GM23338 (cell line): ENCODE measurements around the gene A3GALT2. TPM values are rescaled to one million over a fixed set of nuclear protein-coding genes. Genes with fewer than 3 reads are reported as not detected.

Experiments used
- ATAC-seq: fragments of 200-7000 bp; cut with Tn5 transposase; 3 replicates; pipeline ENCODE4 v1.9.1; 2020
- DNase-seq: peaks from one replicate; pipeline ENCODE4 v3.0.0-alpha.2; 2015; ENCODE audit warnings: low spot score
- H2AFZ ChIP-seq: fragments of 200-600 bp; sonication (generic); 2 replicates; pipeline ENCODE4 v1.8.0; 2016; ENCODE audit warnings: antibody characterized with exemption, mild to moderate bottlenecking, moderate library complexity
- H3F3A ChIP-seq: fragments of 200-600 bp; sonication (generic); replicated peaks from 2 replicates; pipeline ENCODE4 v1.8.0; 2017; ENCODE audit warnings: antibody characterized with exemption, mixed run types, low read depth
- H3K27ac ChIP-seq: fragments of 200-600 bp; sonication (generic); 2 replicates; pipeline ENCODE4 v1.6.1; 2016; ENCODE audit warnings: low read depth
- H3K27me3 ChIP-seq: fragments of 200-600 bp; sonication (generic); 2 replicates; pipeline ENCODE4 v1.8.0; 2016; ENCODE audit warnings: mild to moderate bottlenecking, mixed run types, moderate library complexity; ENCODE audit not compliant: insufficient read depth
- H3K36me3 ChIP-seq: fragments of 200-600 bp; sonication (generic); 2 replicates; pipeline ENCODE4 v1.8.0; 2016; ENCODE audit warnings: mild to moderate bottlenecking; ENCODE audit not compliant: insufficient read depth
- H3K4me1 ChIP-seq: fragments of 200-600 bp; sonication (generic); 2 replicates; pipeline ENCODE4 v1.8.0; 2016; ENCODE audit warnings: mild to moderate bottlenecking, moderate library complexity; ENCODE audit not compliant: insufficient read depth
- H3K4me2 ChIP-seq: fragments of 200-600 bp; sonication (generic); 2 replicates; pipeline ENCODE4 v1.7.1; 2017; ENCODE audit warnings: mixed run types
- H3K4me3 ChIP-seq: fragments of 200-600 bp; sonication (generic); 2 replicates; pipeline ENCODE4 v1.6.1; 2016; ENCODE audit warnings: mixed run types
- H3K79me2 ChIP-seq: fragments of 200-600 bp; sonication (generic); replicated peaks from 2 replicates; pipeline ENCODE4 v1.8.0; 2017; ENCODE audit warnings: mild to moderate bottlenecking; ENCODE audit not compliant: insufficient read depth
- H3K9me2 ChIP-seq: fragments of 200-600 bp; sonication (generic); 2 replicates; pipeline ENCODE4 v1.8.0; 2017; ENCODE audit not compliant: insufficient read depth
- H4K20me1 ChIP-seq: fragments of 200-600 bp; sonication (generic); replicated peaks from 2 replicates; pipeline ENCODE4 v1.8.0; 2017; ENCODE audit warnings: mild to moderate bottlenecking; ENCODE audit not compliant: insufficient read depth
- H3K27ac Mint-ChIP-seq: 2 replicates; pipeline ENCODE4 v1.8.0; 2020; ENCODE audit warnings: inconsistent platforms, mild to moderate bottlenecking, moderate library complexity, mixed read lengths
- H3K27me3 Mint-ChIP-seq: 3 replicates; pipeline ENCODE4 v1.8.0; 2022; ENCODE audit warnings: low read depth, mild to moderate bottlenecking, moderate library complexity, mixed read lengths, inconsistent platforms; ENCODE audit not compliant: insufficient read depth, poor library complexity
- H3K36me3 Mint-ChIP-seq: 3 replicates; pipeline ENCODE4 v1.8.0; 2021; ENCODE audit warnings: low read depth, mild to moderate bottlenecking, inconsistent platforms, moderate library complexity, mixed read lengths
- H3K4me1 Mint-ChIP-seq: 3 replicates; pipeline ENCODE4 v1.8.0; 2020; ENCODE audit warnings: mild to moderate bottlenecking, inconsistent platforms, mixed read lengths
- H3K4me3 Mint-ChIP-seq: 3 replicates; pipeline ENCODE4 v1.8.0; 2021; ENCODE audit warnings: moderate library complexity, mild to moderate bottlenecking, inconsistent platforms, mixed read lengths
- H3K9me3 Mint-ChIP-seq: 3 replicates; pipeline ENCODE4 v1.8.0; 2020; ENCODE audit warnings: moderate library complexity, mild to moderate bottlenecking, inconsistent platforms, mixed read lengths
- POLR2AphosphoS5 ChIP-seq: IDR thresholded peaks from 2 replicates; pipeline ENCODE4 v1.6.1; 2016; ENCODE audit warnings: antibody characterized with exemption, low read depth
- polyA plus RNA-seq: library from polyadenylated mRNA; unstranded; fragments of >200 nt; fragmentation: Nextera tagmentation; extraction: Ambion mirVana; gene quantifications from 2 replicates; pipeline ENCODE4 v1.2.1, GENCODE V29; 2016
- total RNA-seq: library from RNA; depleted of rRNA; stranded (reverse); fragments of >200 nt; shearing (Covaris generic); gene quantifications from 2 replicates; pipeline ENCODE4 v1.2.3, GENCODE V29; 2014
- TF ChIP-seq, protein P1 (sequence below), 2 experiments: fragments of 200-600 bp in 1 of 2; sonication (generic) in 1 of 2; conservative IDR thresholded peaks; 2 replicates each; pipeline versions ENCODE4 v1.5.1 to v1.6.1; 2016 to 2017; ENCODE audit warnings: antibody characterized with exemption in 2 of 2, low read depth in 2 of 2, mild to moderate bottlenecking in 2 of 2, moderate library complexity in 1 of 2
- TF ChIP-seq, protein P2 (sequence below): fragments of 250-450 bp; sonication (Bioruptor Pico); IDR thresholded peaks from 2 replicates; pipeline ENCODE4 v1.5.0; 2020; ENCODE audit warnings: mild to moderate bottlenecking, moderate library complexity

Gene A3GALT2
- total and polyA plus RNA-seq, 2 experiments from 2014 or later, result not detected

DNA sequence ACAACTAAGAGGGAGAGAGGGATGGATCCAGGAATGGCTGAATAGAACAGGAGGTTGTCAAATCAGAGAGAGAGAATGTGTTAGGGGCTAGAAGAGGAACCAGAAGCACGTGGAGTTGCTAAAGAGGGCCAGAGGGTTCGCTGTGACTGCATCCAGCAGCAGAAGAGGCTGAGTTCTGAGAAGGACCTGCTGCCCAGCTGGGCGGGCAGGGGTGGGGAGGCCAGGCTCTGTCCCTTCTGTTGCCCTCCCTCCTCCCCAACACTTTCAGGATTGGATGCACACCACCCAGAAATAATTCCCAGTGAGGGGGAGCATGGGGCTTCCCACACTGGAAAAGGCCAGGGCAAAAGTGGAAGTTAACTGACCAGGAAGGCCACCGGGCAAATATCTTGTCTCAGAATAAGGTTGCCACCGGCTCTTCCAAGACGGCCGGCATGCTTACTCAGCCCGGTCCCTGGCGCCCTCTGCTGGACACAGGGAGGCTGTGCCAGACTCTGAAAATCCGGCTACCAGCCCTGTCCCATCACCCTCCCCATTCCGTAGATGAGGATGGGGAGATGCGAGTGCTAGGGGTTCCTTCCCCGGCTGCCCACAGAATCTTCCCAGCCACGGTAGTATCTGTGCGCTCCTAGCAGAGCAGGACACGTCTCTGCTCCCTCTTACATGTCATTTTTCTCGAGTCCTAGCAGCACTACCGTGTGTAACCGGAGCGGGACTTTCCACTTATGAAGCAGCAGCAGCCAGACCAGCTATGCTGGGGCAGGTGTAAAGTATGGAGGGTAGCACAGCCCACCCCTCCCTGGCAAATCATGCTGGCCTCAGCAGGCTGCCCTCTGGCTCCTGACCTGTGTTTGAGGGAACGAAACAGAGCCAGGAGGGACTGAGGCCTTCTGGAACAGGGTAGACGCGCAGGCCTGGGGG is 46.8 kb upstream of the A3GALT2 start:
- no peaks in the 10 kb centered on the region for H3K9me3 Mint-ChIP-seq
- no peak for TF ChIP-seq POLR2AphosphoS5
- TF ChIP-seq, protein P1, sequence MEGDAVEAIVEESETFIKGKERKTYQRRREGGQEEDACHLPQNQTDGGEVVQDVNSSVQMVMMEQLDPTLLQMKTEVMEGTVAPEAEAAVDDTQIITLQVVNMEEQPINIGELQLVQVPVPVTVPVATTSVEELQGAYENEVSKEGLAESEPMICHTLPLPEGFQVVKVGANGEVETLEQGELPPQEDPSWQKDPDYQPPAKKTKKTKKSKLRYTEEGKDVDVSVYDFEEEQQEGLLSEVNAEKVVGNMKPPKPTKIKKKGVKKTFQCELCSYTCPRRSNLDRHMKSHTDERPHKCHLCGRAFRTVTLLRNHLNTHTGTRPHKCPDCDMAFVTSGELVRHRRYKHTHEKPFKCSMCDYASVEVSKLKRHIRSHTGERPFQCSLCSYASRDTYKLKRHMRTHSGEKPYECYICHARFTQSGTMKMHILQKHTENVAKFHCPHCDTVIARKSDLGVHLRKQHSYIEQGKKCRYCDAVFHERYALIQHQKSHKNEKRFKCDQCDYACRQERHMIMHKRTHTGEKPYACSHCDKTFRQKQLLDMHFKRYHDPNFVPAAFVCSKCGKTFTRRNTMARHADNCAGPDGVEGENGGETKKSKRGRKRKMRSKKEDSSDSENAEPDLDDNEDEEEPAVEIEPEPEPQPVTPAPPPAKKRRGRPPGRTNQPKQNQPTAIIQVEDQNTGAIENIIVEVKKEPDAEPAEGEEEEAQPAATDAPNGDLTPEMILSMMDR (conservative IDR thresholded peaks at IDR 0.05; ENCODE audit: low read depth in 2 of 2), result peak; percentile 91 to 96
- TF ChIP-seq, protein P2, sequence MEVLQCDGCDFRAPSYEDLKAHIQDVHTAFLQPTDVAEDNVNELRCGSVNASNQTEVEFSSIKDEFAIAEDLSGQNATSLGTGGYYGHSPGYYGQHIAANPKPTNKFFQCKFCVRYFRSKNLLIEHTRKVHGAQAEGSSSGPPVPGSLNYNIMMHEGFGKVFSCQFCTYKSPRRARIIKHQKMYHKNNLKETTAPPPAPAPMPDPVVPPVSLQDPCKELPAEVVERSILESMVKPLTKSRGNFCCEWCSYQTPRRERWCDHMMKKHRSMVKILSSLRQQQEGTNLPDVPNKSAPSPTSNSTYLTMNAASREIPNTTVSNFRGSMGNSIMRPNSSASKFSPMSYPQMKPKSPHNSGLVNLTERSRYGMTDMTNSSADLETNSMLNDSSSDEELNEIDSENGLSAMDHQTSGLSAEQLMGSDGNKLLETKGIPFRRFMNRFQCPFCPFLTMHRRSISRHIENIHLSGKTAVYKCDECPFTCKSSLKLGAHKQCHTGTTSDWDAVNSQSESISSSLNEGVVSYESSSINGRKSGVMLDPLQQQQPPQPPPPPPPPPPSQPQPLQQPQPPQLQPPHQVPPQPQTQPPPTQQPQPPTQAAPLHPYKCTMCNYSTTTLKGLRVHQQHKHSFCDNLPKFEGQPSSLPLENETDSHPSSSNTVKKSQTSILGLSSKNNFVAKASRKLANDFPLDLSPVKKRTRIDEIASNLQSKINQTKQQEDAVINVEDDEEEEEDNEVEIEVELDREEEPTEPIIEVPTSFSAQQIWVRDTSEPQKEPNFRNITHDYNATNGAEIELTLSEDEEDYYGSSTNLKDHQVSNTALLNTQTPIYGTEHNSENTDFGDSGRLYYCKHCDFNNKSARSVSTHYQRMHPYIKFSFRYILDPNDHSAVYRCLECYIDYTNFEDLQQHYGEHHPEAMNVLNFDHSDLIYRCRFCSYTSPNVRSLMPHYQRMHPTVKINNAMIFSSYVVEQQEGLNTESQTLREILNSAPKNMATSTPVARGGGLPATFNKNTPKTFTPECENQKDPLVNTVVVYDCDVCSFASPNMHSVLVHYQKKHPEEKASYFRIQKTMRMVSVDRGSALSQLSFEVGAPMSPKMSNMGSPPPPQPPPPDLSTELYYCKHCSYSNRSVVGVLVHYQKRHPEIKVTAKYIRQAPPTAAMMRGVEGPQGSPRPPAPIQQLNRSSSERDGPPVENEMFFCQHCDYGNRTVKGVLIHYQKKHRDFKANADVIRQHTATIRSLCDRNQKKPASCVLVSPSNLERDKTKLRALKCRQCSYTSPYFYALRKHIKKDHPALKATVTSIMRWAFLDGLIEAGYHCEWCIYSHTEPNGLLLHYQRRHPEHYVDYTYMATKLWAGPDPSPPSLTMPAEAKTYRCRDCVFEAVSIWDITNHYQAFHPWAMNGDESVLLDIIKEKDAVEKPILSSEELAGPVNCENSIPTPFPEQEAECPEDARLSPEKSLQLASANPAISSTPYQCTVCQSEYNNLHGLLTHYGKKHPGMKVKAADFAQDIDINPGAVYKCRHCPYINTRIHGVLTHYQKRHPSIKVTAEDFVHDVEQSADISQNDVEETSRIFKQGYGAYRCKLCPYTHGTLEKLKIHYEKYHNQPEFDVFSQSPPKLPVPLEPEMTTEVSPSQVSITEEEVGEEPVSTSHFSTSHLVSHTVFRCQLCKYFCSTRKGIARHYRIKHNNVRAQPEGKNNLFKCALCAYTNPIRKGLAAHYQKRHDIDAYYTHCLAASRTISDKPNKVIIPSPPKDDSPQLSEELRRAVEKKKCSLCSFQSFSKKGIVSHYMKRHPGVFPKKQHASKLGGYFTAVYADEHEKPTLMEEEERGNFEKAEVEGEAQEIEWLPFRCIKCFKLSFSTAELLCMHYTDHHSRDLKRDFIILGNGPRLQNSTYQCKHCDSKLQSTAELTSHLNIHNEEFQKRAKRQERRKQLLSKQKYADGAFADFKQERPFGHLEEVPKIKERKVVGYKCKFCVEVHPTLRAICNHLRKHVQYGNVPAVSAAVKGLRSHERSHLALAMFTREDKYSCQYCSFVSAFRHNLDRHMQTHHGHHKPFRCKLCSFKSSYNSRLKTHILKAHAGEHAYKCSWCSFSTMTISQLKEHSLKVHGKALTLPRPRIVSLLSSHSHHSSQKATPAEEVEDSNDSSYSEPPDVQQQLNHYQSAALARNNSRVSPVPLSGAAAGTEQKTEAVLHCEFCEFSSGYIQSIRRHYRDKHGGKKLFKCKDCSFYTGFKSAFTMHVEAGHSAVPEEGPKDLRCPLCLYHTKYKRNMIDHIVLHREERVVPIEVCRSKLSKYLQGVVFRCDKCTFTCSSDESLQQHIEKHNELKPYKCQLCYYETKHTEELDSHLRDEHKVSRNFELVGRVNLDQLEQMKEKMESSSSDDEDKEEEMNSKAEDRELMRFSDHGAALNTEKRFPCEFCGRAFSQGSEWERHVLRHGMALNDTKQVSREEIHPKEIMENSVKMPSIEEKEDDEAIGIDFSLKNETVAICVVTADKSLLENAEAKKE, result no peak
- H3K27ac Mint-ChIP-seq, result no peak overlapping the region
- Histone ChIP-seq H2AFZ (no peak overlapping the region), H3K79me2 (no peaks in the 10 kb centered on the region), H3K9me2 (no peaks in the 10 kb centered on the region), H3K4me2 (no peak overlapping the region), H3K4me1 (peaks cover 23% of the 10 kb centered on the region), H3K36me3 (no peaks in the 10 kb centered on the region), H3F3A (no peaks in the 10 kb centered on the region), H3K27ac (no peak overlapping the region), H3K27me3 (no peaks in the 10 kb centered on the region), H3K4me3 (no peak overlapping the region), H4K20me1 (no peaks in the 10 kb centered on the region)
- H3K36me3 Mint-ChIP-seq, result no peaks in the 10 kb centered on the region
- peaks cover 36% of the 10 kb centered on the region for H3K4me1 Mint-ChIP-seq
- ATAC-seq (peak; percentile 68), DNase-seq (peak; percentile 93)
- H3K27me3 Mint-ChIP-seq, result peaks cover 21% of the 10 kb centered on the region
- H3K4me3 Mint-ChIP-seq, result no peak overlapping the region
